ENCODE measurements around the gene EGR1. TPM values are rescaled to one million over a fixed set of nuclear protein-coding genes. Genes with fewer than 3 reads are reported as not detected.

EGR1 gene
- polyA plus RNA-seq, 1 donor (not counting 4 experiments of a cell fraction or from before 2014, with no cell fraction given) = 5.6 TPM

- Histone ChIP-seq H3K4me3 (ENCODE audit: control insufficient read depth in 2 of 3, extremely low read depth in 1 of 3, insufficient read depth in 2 of 3, low read depth in 1 of 3, low read length in 3 of 3) (no peak overlapping the region), H3K27ac (ENCODE audit: control insufficient read depth, insufficient read depth, low read length) (no peak overlapping the region), H4K20me1 (ENCODE audit: control insufficient read depth, extremely low read depth, insufficient read depth, low read length) (peaks cover 5% of the 10 kb centered on the region), H3K36me3 (ENCODE audit: control insufficient read depth in 2 of 2, extremely low read depth in 1 of 2, insufficient read depth in 2 of 2, low read length in 2 of 2) (peaks cover 6 to 20% of the 10 kb centered on the region in 2 experiments), H2AFZ (ENCODE audit: control insufficient read depth, low read length) (no peak overlapping the region), H3K4me1 (ENCODE audit: control insufficient read depth, extremely low read depth, insufficient read depth, low read length) (peaks cover 35% of the 10 kb centered on the region), H3K4me2 (ENCODE audit: control insufficient read depth, extremely low read depth, insufficient read depth, low read depth, low read length) (no peak overlapping the region), H3K79me2 (ENCODE audit: control insufficient read depth, insufficient read depth, low read length) (peaks cover 2% of the 10 kb centered on the region), H3K27me3 (ENCODE audit: control insufficient read depth, extremely low read depth, insufficient read depth, low read length) (no peaks in the 10 kb centered on the region), H3K9me1 (ENCODE audit: control insufficient read depth, extremely low read depth, insufficient read depth, low read length) (peaks cover 5% of the 10 kb centered on the region), H3K9ac (ENCODE audit: control insufficient read depth, extremely low read depth, insufficient read depth, low read length) (peak overlapping the region; percentile 53), H3K9me3 (ENCODE audit: control insufficient read depth, low read depth, low read length) (no peaks in the 10 kb centered on the region)
- FAIRE-seq (peak; percentile 77), DNase-seq (ENCODE audit: low read depth, low spot score) (no peak)
- dilution Hi-C loops (cut with MboI; ENCODE audit: extremely low pct_ligation_motif_present, low sequenced_read_pairs) = no loop called here
- TF ChIP-seq EZH2 (IDR thresholded peaks at IDR 0.05; ENCODE audit: low read length) (no peak), CTCF (optimal IDR thresholded peaks at IDR 0.05 in 1 of 3, IDR thresholded peaks at IDR 0.05 in 1 of 3, conservative IDR thresholded peaks at IDR 0.05 in 1 of 3; ENCODE audit: extremely low read depth in 1 of 3, insufficient read depth in 2 of 3, low read length in 3 of 3) (peak; percentile 71 to 87 (median 79))
Observed at GRCh38 chr5:138503487-138504270, 38.4 kb downstream of the EGR1 start.

DNA sequence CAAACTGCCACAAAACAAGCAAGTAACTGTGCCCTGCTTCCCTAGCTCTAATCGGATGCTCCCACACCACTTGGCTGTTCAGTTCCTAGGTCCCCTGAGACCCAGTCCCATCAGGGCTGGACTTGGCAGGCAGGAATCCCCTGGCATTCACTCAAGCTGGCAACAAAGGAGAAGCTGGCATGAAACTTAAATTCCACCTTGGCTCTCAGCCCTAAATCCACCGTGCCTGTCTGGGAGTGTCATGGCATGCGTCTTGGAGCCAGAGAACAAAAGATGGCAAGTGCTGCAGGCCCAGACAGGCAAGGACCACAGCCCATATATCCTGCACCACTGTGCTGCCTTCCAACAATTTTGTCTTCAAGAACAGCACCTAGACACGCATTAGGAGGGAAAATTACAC is 39.5 kb downstream of the EGR1 start:
- peak; percentile 94 for DNase-seq (ENCODE audit: low read depth, low spot score)
- dilution Hi-C loops (cut with MboI; ENCODE audit: extremely low pct_ligation_motif_present, low sequenced_read_pairs) = no loop called here

More for the DNA sequence above, 39.5 kb downstream of the EGR1 start:
- no peak for TF ChIP-seq EZH2 (IDR thresholded peaks at IDR 0.05; ENCODE audit: low read length)
- TF ChIP-seq CTCF (optimal IDR thresholded peaks at IDR 0.05 in 1 of 3, IDR thresholded peaks at IDR 0.05 in 1 of 3, conservative IDR thresholded peaks at IDR 0.05 in 1 of 3; ENCODE audit: extremely low read depth in 1 of 3, insufficient read depth in 2 of 3, low read length in 3 of 3) = no peak
- H3K9me1 ChIP-seq (ENCODE audit: control insufficient read depth, extremely low read depth, insufficient read depth, low read length) = peaks cover 5% of the 10 kb centered on the region
- H4K20me1 ChIP-seq (ENCODE audit: control insufficient read depth, extremely low read depth, insufficient read depth, low read length) = peaks cover 5% of the 10 kb centered on the region
- H2AFZ ChIP-seq (ENCODE audit: control insufficient read depth, low read length) = no peak overlapping the region
- peak overlapping the region; percentile 86 for H3K27ac ChIP-seq (ENCODE audit: control insufficient read depth, insufficient read depth, low read length)
- peaks cover 2% of the 10 kb centered on the region for H3K79me2 ChIP-seq (ENCODE audit: control insufficient read depth, insufficient read depth, low read length)
- H3K4me2 ChIP-seq (ENCODE audit: control insufficient read depth, extremely low read depth, insufficient read depth, low read depth, low read length) = peak overlapping the region; percentile 85
- H3K36me3 ChIP-seq (ENCODE audit: control insufficient read depth in 2 of 2, extremely low read depth in 1 of 2, insufficient read depth in 2 of 2, low read length in 2 of 2) = peaks cover 11 to 24% of the 10 kb centered on the region in 2 experiments
- peak; percentile 97 for FAIRE-seq
- peak overlapping the region in 1 of 3 experiments; percentile 16 for H3K4me3 ChIP-seq (ENCODE audit: control insufficient read depth in 2 of 3, extremely low read depth in 1 of 3, insufficient read depth in 2 of 3, low read depth in 1 of 3, low read length in 3 of 3)
- H3K27me3 ChIP-seq (ENCODE audit: control insufficient read depth, extremely low read depth, insufficient read depth, low read length) = no peaks in the 10 kb centered on the region
- H3K4me1 ChIP-seq (ENCODE audit: control insufficient read depth, extremely low read depth, insufficient read depth, low read length) = peaks cover 35% of the 10 kb centered on the region
- peak overlapping the region; percentile 53 for H3K9ac ChIP-seq (ENCODE audit: control insufficient read depth, extremely low read depth, insufficient read depth, low read length)
- H3K9me3 ChIP-seq (ENCODE audit: control insufficient read depth, low read depth, low read length) = no peaks in the 10 kb centered on the region
